ENCODE measurements around the gene CSMD2. TPM values are rescaled to one million over a fixed set of nuclear protein-coding genes. Genes with fewer than 3 reads are reported as not detected.

CSMD2 gene
- total RNA-seq, 5 donors from 2014 or later (not counting 1 experiment from before 2014, with no cell fraction given): 0.03 TPM; not detected in 4

- DNase-seq: no peak
- H3K36me3 ChIP-seq (ENCODE audit: control insufficient read depth in 2 of 2, extremely low read depth in 1 of 2, insufficient read depth in 1 of 2, low read length in 1 of 2): no peaks in the 10 kb centered on the region
- Mint-ChIP-seq H3K9me3 (peaks cover 7 to 10% (median 9%) of the 10 kb centered on the region in 3 donors), H3K36me3 (peaks cover 3% of the 10 kb centered on the region), H3K27ac (no peak overlapping the region), H3K4me3 (no peak overlapping the region), H3K27me3 (peaks cover 4 to 17% of the 10 kb centered on the region in 2 donors), H3K4me1 (no peaks in the 10 kb centered on the region)
- no peaks in the 10 kb centered on the region for H3K4me1 ChIP-seq (ENCODE audit: control insufficient read depth in 1 of 2, extremely low read depth in 1 of 2, insufficient read depth in 2 of 2, low read length in 2 of 2)
- no peak overlapping the region for H3K27ac ChIP-seq (ENCODE audit: low read length)
- H3K4me3 ChIP-seq (ENCODE audit: control insufficient read depth in 1 of 2, extremely low read depth in 1 of 2, low read length in 1 of 2): no peak overlapping the region
- ChIA-PET CTCF (no interaction called here), POLR2A (no interaction called here)
- ATAC-seq (replicated peaks in 1 of 4): no peak
- no peaks in the 10 kb centered on the region for H3K9me3 ChIP-seq
- H3K27me3 ChIP-seq (replicated peaks in 1 of 2; ENCODE audit: control insufficient read depth in 2 of 2, extremely low read depth in 1 of 2, insufficient read depth in 2 of 2, low read length in 1 of 2): peaks cover 0 to 13% of the 10 kb centered on the region in 2 experiments
- WGBS (ENCODE audit: insufficient coverage): 100% methylated on average over 1 of the region's 2 CpGs
Observed at GRCh38 chr1:33802268-33802667, 362.8 kb downstream of the CSMD2 start.

GRCh38 chr1:33797849-33798248 is 367.2 kb downstream of the CSMD2 start:
- WGBS (ENCODE audit: insufficient coverage): 68% methylated on average over 6 of the region's 6 CpGs
- H3K4me1 Mint-ChIP-seq: no peaks in the 10 kb centered on the region
- no peaks in the 10 kb centered on the region for H3K9me3 ChIP-seq
- H3K36me3 Mint-ChIP-seq: peaks cover 3% of the 10 kb centered on the region
- H3K4me3 ChIP-seq (ENCODE audit: control insufficient read depth in 1 of 2, extremely low read depth in 1 of 2, low read length in 1 of 2): no peak overlapping the region
- H3K27ac Mint-ChIP-seq: no peak overlapping the region
- DNase-seq (no peak), ATAC-seq (replicated peaks in 1 of 4) (no peak)
- H3K27me3 ChIP-seq (replicated peaks in 1 of 2; ENCODE audit: control insufficient read depth in 2 of 2, extremely low read depth in 1 of 2, insufficient read depth in 2 of 2, low read length in 1 of 2): peaks cover 0 to 21% of the 10 kb centered on the region in 2 experiments
- CTCF ChIA-PET: no interaction called here
- POLR2A ChIA-PET: no interaction called here
- H3K36me3 ChIP-seq (ENCODE audit: control insufficient read depth in 2 of 2, extremely low read depth in 1 of 2, insufficient read depth in 1 of 2, low read length in 1 of 2): no peaks in the 10 kb centered on the region
- no peaks in the 10 kb centered on the region for H3K4me1 ChIP-seq (ENCODE audit: control insufficient read depth in 1 of 2, extremely low read depth in 1 of 2, insufficient read depth in 2 of 2, low read length in 2 of 2)
- H3K4me3 Mint-ChIP-seq: no peak overlapping the region
- peaks cover 23 to 31% (median 25%) of the 10 kb centered on the region in 3 donors for H3K9me3 Mint-ChIP-seq
- H3K27ac ChIP-seq (ENCODE audit: low read length): no peak overlapping the region
- H3K27me3 Mint-ChIP-seq: peaks cover 5 to 18% of the 10 kb centered on the region in 2 donors

GRCh38 chr1:33792651-33793050 is 372.4 kb downstream of the CSMD2 start:
- Histone ChIP-seq H3K9me3 (no peaks in the 10 kb centered on the region), H3K36me3 (ENCODE audit: control insufficient read depth in 2 of 2, extremely low read depth in 1 of 2, insufficient read depth in 1 of 2, low read length in 1 of 2) (no peaks in the 10 kb centered on the region), H3K4me3 (ENCODE audit: control insufficient read depth in 1 of 2, extremely low read depth in 1 of 2, low read length in 1 of 2) (no peak overlapping the region), H3K4me1 (ENCODE audit: control insufficient read depth in 1 of 2, extremely low read depth in 1 of 2, insufficient read depth in 2 of 2, low read length in 2 of 2) (no peaks in the 10 kb centered on the region), H3K27ac (ENCODE audit: low read length) (no peak overlapping the region), H3K27me3 (replicated peaks in 1 of 2; ENCODE audit: control insufficient read depth in 2 of 2, extremely low read depth in 1 of 2, insufficient read depth in 2 of 2, low read length in 1 of 2) (peaks cover 0 to 18% of the 10 kb centered on the region in 2 experiments)
- no peaks in the 10 kb centered on the region for H3K4me1 Mint-ChIP-seq
- WGBS (ENCODE audit: insufficient coverage): 86% methylated on average over 3 of the region's 4 CpGs
- no peaks in the 10 kb centered on the region for H3K36me3 Mint-ChIP-seq
- H3K27me3 Mint-ChIP-seq: peaks cover 8 to 14% of the 10 kb centered on the region in 2 donors
- CTCF ChIA-PET: no interaction called here
- no peak overlapping the region for H3K27ac Mint-ChIP-seq
- H3K9me3 Mint-ChIP-seq: peaks cover 17 to 24% (median 19%) of the 10 kb centered on the region in 3 donors
- no peak for ATAC-seq (replicated peaks in 1 of 4)
- DNase-seq: no peak
- POLR2A ChIA-PET: no interaction called here
- H3K4me3 Mint-ChIP-seq: no peak overlapping the region

- 80% methylated on average over 1 of the region's 4 CpGs for WGBS (ENCODE audit: insufficient coverage)
Observed at GRCh38 chr1:33792216-33792615, 372.8 kb downstream of the CSMD2 start.

GRCh38 chr1:33791251-33791650 is 373.8 kb downstream of the CSMD2 start:
- WGBS (ENCODE audit: insufficient coverage): no CpG with 5 or more reads among the region's 2 CpGs
- ATAC-seq (replicated peaks in 1 of 4): no peak
- DNase-seq: no peak
- Histone ChIP-seq H3K4me3 (ENCODE audit: control insufficient read depth in 1 of 2, extremely low read depth in 1 of 2, low read length in 1 of 2) (no peak overlapping the region), H3K27ac (ENCODE audit: low read length) (no peak overlapping the region), H3K27me3 (replicated peaks in 1 of 2; ENCODE audit: control insufficient read depth in 2 of 2, extremely low read depth in 1 of 2, insufficient read depth in 2 of 2, low read length in 1 of 2) (peaks cover 0 to 27% of the 10 kb centered on the region in 2 experiments), H3K36me3 (ENCODE audit: control insufficient read depth in 2 of 2, extremely low read depth in 1 of 2, insufficient read depth in 1 of 2, low read length in 1 of 2) (no peaks in the 10 kb centered on the region), H3K9me3 (no peaks in the 10 kb centered on the region), H3K4me1 (ENCODE audit: control insufficient read depth in 1 of 2, extremely low read depth in 1 of 2, insufficient read depth in 2 of 2, low read length in 2 of 2) (no peaks in the 10 kb centered on the region)
- ChIA-PET POLR2A (no interaction called here), CTCF (no interaction called here)
- H3K27ac Mint-ChIP-seq: no peak overlapping the region
- peaks cover 10 to 14% of the 10 kb centered on the region in 2 donors for H3K27me3 Mint-ChIP-seq
- H3K4me3 Mint-ChIP-seq: no peak overlapping the region
- no peaks in the 10 kb centered on the region for H3K4me1 Mint-ChIP-seq
- H3K36me3 Mint-ChIP-seq: no peaks in the 10 kb centered on the region
- peaks cover 13 to 17% (median 14%) of the 10 kb centered on the region in 3 donors for H3K9me3 Mint-ChIP-seq

More at GRCh38 chr1:33792216-33792615, 372.8 kb downstream of the CSMD2 start:
- Mint-ChIP-seq H3K36me3 (no peaks in the 10 kb centered on the region), H3K27ac (no peak overlapping the region), H3K4me3 (no peak overlapping the region), H3K9me3 (peaks cover 17 to 22% (median 17%) of the 10 kb centered on the region in 3 donors), H3K27me3 (peaks cover 10 to 14% of the 10 kb centered on the region in 2 donors), H3K4me1 (no peaks in the 10 kb centered on the region)
- Histone ChIP-seq H3K27me3 (replicated peaks in 1 of 2; ENCODE audit: control insufficient read depth in 2 of 2, extremely low read depth in 1 of 2, insufficient read depth in 2 of 2, low read length in 1 of 2) (peaks cover 0 to 23% of the 10 kb centered on the region in 2 experiments), H3K27ac (ENCODE audit: low read length) (no peak overlapping the region), H3K36me3 (ENCODE audit: control insufficient read depth in 2 of 2, extremely low read depth in 1 of 2, insufficient read depth in 1 of 2, low read length in 1 of 2) (no peaks in the 10 kb centered on the region), H3K4me1 (ENCODE audit: control insufficient read depth in 1 of 2, extremely low read depth in 1 of 2, insufficient read depth in 2 of 2, low read length in 2 of 2) (no peaks in the 10 kb centered on the region), H3K9me3 (no peaks in the 10 kb centered on the region), H3K4me3 (ENCODE audit: control insufficient read depth in 1 of 2, extremely low read depth in 1 of 2, low read length in 1 of 2) (no peak overlapping the region)
- DNase-seq: no peak
- no peak for ATAC-seq (replicated peaks in 1 of 4)
- POLR2A ChIA-PET: no interaction called here
- CTCF ChIA-PET: no interaction called here

GRCh38 chr1:33790577-33790976 is 374.5 kb downstream of the CSMD2 start:
- H3K4me3 ChIP-seq (ENCODE audit: control insufficient read depth in 1 of 2, extremely low read depth in 1 of 2, low read length in 1 of 2): no peak overlapping the region
- H3K9me3 ChIP-seq: no peaks in the 10 kb centered on the region
- no CpG with 5 or more reads among the region's 1 CpG for WGBS (ENCODE audit: insufficient coverage)
- ATAC-seq (replicated peaks in 1 of 4) (no peak), DNase-seq (no peak)
- no peak overlapping the region for H3K27ac ChIP-seq (ENCODE audit: low read length)
- Mint-ChIP-seq H3K36me3 (no peaks in the 10 kb centered on the region), H3K27me3 (peaks cover 10 to 20% of the 10 kb centered on the region in 2 donors), H3K9me3 (peaks cover 8 to 12% (median 9%) of the 10 kb centered on the region in 3 donors), H3K27ac (no peak overlapping the region), H3K4me3 (no peak overlapping the region), H3K4me1 (no peaks in the 10 kb centered on the region)
- CTCF ChIA-PET: no interaction called here
- POLR2A ChIA-PET: no interaction called here
- peaks cover 0 to 27% of the 10 kb centered on the region in 2 experiments for H3K27me3 ChIP-seq (replicated peaks in 1 of 2; ENCODE audit: control insufficient read depth in 2 of 2, extremely low read depth in 1 of 2, insufficient read depth in 2 of 2, low read length in 1 of 2)
- H3K36me3 ChIP-seq (ENCODE audit: control insufficient read depth in 2 of 2, extremely low read depth in 1 of 2, insufficient read depth in 1 of 2, low read length in 1 of 2): no peaks in the 10 kb centered on the region
- no peaks in the 10 kb centered on the region for H3K4me1 ChIP-seq (ENCODE audit: control insufficient read depth in 1 of 2, extremely low read depth in 1 of 2, insufficient read depth in 2 of 2, low read length in 2 of 2)

- Histone ChIP-seq H3K27ac (ENCODE audit: low read length) (no peak overlapping the region), H3K4me3 (ENCODE audit: control insufficient read depth in 1 of 2, extremely low read depth in 1 of 2, low read length in 1 of 2) (no peak overlapping the region), H3K36me3 (ENCODE audit: control insufficient read depth in 2 of 2, extremely low read depth in 1 of 2, insufficient read depth in 1 of 2, low read length in 1 of 2) (no peaks in the 10 kb centered on the region), H3K27me3 (replicated peaks in 1 of 2; ENCODE audit: control insufficient read depth in 2 of 2, extremely low read depth in 1 of 2, insufficient read depth in 2 of 2, low read length in 1 of 2) (peaks cover 0 to 15% of the 10 kb centered on the region in 2 experiments), H3K9me3 (no peaks in the 10 kb centered on the region), H3K4me1 (ENCODE audit: control insufficient read depth in 1 of 2, extremely low read depth in 1 of 2, insufficient read depth in 2 of 2, low read length in 2 of 2) (no peaks in the 10 kb centered on the region)
- ATAC-seq (replicated peaks in 1 of 4) (no peak), DNase-seq (no peak)
- no peaks in the 10 kb centered on the region for H3K36me3 Mint-ChIP-seq
- CTCF ChIA-PET: no interaction called here
- H3K27ac Mint-ChIP-seq: no peak overlapping the region
- no peaks in the 10 kb centered on the region for H3K4me1 Mint-ChIP-seq
- peaks cover 0 to 5% (median 0%) of the 10 kb centered on the region in 3 donors for H3K9me3 Mint-ChIP-seq
- no peak overlapping the region for H3K4me3 Mint-ChIP-seq
- WGBS (ENCODE audit: insufficient coverage): 83% methylated on average over 1 of the region's 3 CpGs
- H3K27me3 Mint-ChIP-seq: peaks cover 15 to 22% of the 10 kb centered on the region in 2 donors
- POLR2A ChIA-PET: no interaction called here
Observed at GRCh38 chr1:33784876-33785275, 380.2 kb downstream of the CSMD2 start.
